Skin of body (tissue), 2 donors: Measurements from ENCODE around the gene CEP152. TPM values are rescaled to one million over a fixed set of nuclear protein-coding genes. Genes with fewer than 3 reads are reported as not detected.
"Not testable (repeated sequence)": the region's sequence is repeated elsewhere in the genome, so short reads cannot be mapped to it uniquely, and the experiment has no call there.

Experiments used
- DNase-seq: peaks from one replicate; lab custom pipeline; 2025; lab: John Stamatoyannopoulos, UW
- total RNA-seq: library from RNA; depleted of rRNA; stranded (reverse); fragments of >200 nt; gene quantifications from one replicate; pipeline ENCODE4 v1.2.3, GENCODE V29; 2014

The CEP152 gene
- total RNA-seq, 1 donor from 2014 or later, result 9.7 TPM

DNA sequence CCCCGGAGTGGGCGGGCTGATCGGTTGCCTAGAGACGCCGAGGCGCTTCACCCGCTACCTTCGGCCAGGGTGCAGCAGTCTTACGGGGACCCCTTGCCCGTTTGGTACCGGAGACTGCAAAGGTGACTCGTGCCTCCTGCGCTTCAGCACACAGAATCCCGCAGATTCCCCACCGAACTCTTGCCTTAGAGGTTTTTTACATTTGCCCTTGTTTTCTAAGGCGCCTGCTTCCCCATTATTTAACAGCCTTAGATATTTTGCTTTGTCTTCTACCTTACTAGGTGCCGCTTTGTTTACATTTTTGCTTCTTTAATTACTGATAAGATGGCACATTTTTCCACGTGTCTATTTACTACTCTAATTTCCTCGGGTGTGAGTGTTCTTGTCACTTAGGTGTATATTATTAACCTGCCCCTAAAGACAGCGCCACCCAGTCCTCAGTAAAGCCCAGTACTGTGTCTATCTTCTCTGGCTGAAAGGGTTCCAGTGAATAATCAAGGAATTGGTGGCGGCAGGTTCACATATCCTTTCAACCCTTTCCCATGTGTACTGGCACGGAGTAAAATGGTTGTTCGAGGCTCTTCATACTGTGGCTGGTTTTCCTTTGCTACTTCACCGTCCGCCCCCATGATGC, 573 bp upstream of the CEP152 start:
- DNase-seq, result no peak

DNA sequence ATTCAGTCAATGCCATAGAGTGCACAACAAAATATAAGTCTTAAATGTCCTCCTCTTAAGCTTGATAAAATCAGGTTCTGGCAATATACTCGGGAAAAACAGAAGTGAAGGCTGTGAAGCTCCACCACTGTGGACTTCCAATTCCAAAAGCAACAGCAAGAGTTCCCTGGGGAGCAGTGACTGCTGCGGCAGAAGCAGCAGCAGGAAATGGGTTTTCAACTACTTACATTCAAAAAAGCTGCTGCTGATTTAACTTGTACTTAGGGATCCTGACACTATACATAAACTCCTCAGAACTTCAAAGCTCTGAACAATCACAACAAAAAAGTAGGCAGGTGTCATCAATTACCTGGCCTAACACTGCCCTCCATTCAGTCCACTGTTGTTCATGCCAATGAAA, 4.7 kb downstream of the CEP152 start:
- no peak for DNase-seq

DNA sequence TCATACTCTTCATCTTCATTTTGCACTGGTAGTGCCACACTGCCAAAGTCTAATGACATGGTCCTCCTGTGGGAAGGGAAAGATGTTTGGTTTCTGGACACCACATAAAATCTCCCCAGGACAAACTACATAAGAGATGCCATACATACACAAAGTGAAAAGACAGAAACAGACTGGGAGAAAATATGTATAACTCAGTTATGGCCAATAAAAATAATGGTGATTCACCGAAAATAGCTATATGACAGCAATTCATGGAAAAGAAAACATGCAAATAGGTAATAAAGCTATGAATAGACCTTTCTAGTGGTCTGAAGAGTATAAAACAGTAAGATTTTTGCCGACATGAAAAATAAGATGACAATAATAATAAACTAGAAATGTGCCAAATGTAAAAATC, 5.3 kb downstream of the CEP152 start:
- DNase-seq, result no peak

DNA sequence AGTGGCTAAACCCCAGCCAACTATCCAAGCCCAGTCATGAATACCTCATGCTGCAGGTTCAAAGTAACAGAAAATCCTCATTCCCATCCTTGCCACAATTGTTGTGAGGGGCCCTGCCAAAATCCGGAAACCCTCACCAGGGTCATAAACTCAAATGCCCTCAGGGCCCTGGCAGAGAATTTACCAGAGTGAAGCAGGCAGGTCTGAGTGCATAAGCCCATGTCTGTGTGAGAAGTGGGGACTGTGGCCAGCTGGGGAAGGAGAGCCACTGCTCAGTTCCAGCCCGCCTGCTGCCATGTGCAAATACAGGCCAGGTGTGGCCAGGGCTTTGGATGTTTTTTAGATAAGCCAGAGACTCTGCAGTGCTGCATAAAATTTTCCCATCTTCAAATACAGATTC, 7.0 kb downstream of the CEP152 start:
- no peak for DNase-seq

DNA sequence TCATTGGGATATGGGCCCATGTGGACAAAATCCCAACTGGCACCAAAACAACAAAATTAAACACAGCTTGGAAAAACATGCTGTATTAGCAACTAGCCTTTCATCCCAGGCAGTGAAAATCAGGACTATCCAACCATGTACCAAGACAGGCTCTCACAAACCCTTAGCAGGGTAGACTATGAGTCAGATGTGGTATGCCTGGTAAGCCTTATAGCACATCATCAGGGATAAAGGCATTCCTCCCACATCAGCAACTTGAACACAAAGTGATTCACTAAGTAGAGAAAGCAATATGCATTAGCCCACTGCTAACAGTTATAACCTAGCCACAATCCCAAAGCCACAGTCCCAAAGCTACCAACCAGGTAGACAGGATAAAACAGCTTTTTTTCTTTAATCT, 8.0 kb downstream of the CEP152 start:
- no peak for DNase-seq

GRCh38 chr15:48802257-48802656, 8.6 kb downstream of the CEP152 start:
- no peak for DNase-seq

- DNase-seq, result peak; percentile 54
Observed at GRCh38 chr15:48800811-48801455, 9.9 kb downstream of the CEP152 start.

DNA sequence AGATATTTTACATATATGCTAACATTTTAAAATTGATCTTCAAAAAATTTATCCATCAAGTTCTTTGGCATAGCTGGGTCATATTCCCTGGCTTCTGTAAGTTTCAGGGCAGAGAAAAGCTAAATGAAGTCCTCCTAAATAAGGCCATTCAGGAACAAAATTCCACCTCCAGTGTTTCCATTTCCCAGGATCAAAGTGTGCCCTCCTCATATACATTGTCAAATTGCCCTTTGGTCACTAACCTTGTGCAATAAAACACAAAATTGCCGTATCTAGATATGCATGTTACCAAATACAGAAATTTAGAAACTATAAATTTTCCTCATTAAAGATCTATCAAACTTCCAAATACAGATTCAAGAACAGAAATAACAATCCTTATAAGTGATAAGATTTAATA, 10.6 kb downstream of the CEP152 start:
- no peak for DNase-seq

GRCh38 chr15:48798319-48798718, 12.6 kb downstream of the CEP152 start:
- no peak for DNase-seq

DNA sequence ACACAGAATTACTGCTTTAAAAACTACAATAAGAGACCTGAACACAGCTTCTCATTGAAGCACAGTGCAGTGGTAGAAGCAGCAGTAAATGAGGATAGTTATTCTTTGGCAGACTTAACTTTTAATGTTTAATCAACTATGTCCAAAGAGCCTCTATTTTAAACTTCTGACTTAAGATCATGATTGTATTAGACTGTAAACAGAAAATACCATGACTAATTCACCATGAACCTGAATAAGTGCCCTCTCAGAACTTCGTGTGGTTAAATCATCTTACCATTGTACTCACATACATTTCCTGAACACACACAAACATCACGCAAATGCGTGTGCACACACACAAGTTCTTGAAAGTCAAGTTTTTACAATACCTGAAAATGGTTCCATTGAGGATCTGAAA, 13.9 kb downstream of the CEP152 start:
- no peak for DNase-seq

DNA sequence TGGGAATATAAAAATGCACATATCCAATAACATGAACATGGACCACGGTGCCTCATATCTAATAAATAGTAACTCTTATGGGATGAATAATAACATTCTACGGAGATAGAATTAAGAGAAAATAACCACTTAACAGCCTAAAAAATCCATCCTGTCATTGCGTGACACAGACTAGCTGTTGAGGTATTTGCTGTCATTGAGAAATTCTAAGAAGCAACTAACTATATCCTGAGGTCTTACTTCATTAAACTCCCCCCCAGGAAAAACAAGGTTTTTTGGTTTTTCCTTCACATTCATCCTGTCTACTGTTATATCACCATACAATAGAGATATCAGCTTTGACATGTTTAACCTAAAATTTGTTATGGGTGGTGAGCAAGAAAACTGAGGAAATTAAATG, 14.3 kb downstream of the CEP152 start:
- DNase-seq, result no peak

DNA sequence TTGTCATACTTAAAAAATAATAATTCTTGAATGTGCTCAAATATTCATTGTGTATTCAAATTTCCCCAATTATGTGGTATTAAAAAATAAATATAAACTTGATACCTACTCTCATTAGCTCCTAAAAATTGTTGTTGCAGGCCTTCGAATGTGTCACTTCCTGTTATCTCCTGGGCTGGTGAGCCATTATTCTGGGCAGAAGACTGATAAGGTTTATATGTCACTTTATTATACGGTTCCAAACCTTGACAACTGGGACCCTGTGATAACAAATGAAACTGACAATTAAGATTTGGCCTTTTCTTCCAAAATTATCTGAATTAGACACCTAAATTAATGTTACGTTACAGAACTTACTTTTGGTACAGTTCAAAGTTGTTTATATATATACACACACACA, 15.0 kb downstream of the CEP152 start:
- DNase-seq, result no peak

GRCh38 chr15:48794697-48795134, 16.2 kb downstream of the CEP152 start:
- DNase-seq, result no peak

- DNase-seq, result no peak
Observed at GRCh38 chr15:48792408-48792807, 18.5 kb downstream of the CEP152 start.

- DNase-seq, result not testable (repeated sequence)
Observed at GRCh38 chr15:48790466-48791115, 20.3 kb downstream of the CEP152 start.

DNA sequence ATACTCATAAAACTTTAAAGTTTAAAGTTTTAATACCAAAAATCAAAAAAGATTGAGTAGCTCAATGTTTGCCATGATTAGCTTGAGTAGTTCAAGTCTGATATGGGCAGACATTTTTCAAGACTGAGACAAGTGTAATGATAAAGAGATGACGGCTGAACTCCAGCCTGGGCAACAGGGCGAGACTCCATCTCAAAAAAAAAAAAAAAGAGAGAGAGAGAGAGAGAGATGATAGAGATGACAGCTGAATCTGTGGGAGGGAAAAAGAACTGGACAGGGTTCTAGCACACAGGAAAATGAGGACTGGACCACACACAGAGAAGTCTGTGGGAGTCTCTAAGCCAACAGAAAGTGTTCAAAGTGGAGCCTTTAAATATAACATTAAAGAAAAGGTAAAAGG, 25.2 kb downstream of the CEP152 start:
- no peak for DNase-seq

DNA sequence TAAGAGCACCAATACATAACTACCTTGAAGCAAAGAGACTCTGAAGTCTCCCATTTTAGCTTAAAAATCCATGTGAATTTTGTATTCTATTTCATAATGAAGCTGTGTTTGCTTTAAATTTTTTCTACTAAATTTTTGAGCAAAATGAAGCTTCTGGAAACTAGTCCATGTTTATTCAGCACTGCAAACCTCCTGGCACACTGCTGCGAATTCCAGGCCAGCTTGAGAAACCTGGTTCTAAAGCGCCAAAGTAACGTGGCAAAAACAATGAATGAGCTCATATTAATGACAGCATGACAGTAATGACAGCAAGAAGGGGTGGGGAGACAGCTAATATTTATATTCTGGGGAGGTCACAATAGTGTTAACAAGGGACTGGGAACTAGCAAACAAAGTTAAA, 25.7 kb downstream of the CEP152 start:
- no peak for DNase-seq

DNA sequence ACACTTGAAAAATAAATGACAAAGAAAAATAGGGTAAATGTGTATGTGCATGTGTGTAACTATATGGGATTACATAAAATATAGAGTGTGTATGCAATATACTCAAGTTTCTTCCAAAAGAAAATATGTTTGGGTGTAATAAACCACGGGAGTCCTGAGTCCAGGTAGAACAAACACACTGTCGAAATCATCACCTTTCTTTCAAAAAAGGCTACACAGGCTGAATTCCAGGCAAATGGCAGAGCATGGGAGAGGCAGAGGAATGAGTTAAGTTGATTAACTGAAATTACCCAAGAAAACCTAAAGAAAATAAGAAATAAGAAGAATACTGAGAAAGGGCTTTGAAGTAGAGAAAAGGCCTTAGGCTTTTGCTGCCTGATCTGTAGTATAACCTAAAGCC, 26.1 kb downstream of the CEP152 start:
- no peak for DNase-seq

GRCh38 chr15:48782911-48783310, 28.0 kb downstream of the CEP152 start:
- no peak for DNase-seq

GRCh38 chr15:48781481-48782081, 29.3 kb downstream of the CEP152 start:
- DNase-seq, result no peak

DNA sequence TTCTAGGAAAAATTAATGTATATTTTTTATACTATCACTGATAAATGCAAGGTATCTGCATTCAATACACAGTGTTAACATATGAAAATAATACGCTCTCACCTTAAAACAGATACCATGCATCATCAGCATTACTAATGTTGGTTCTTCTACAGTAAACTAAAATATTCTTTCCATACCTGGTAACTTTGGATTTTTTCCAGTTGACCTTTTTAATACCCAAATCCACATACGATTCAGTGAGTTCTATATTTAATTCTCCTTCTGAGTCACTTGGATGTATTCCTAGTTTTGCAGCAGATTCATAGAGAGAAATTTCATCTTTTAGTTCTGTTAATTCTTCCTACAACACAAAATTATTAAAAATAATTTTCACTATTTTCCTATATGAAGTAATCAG, 29.9 kb downstream of the CEP152 start:
- DNase-seq, result no peak

- DNase-seq, result no peak
Observed at GRCh38 chr15:48778331-48778730, 32.5 kb downstream of the CEP152 start.
